ENCODE measurements around the gene SH3RF3.

Gene SH3RF3

GRCh38 chr2:109142416-109143210, 13.6 kb downstream of the SH3RF3 start:
- TF ChIP-seq, protein P1, sequence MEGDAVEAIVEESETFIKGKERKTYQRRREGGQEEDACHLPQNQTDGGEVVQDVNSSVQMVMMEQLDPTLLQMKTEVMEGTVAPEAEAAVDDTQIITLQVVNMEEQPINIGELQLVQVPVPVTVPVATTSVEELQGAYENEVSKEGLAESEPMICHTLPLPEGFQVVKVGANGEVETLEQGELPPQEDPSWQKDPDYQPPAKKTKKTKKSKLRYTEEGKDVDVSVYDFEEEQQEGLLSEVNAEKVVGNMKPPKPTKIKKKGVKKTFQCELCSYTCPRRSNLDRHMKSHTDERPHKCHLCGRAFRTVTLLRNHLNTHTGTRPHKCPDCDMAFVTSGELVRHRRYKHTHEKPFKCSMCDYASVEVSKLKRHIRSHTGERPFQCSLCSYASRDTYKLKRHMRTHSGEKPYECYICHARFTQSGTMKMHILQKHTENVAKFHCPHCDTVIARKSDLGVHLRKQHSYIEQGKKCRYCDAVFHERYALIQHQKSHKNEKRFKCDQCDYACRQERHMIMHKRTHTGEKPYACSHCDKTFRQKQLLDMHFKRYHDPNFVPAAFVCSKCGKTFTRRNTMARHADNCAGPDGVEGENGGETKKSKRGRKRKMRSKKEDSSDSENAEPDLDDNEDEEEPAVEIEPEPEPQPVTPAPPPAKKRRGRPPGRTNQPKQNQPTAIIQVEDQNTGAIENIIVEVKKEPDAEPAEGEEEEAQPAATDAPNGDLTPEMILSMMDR (IDR thresholded peaks at IDR 0.05; ENCODE audit: insufficient read depth, low read depth, low read length, missing control alignments), result no peak

DNA sequence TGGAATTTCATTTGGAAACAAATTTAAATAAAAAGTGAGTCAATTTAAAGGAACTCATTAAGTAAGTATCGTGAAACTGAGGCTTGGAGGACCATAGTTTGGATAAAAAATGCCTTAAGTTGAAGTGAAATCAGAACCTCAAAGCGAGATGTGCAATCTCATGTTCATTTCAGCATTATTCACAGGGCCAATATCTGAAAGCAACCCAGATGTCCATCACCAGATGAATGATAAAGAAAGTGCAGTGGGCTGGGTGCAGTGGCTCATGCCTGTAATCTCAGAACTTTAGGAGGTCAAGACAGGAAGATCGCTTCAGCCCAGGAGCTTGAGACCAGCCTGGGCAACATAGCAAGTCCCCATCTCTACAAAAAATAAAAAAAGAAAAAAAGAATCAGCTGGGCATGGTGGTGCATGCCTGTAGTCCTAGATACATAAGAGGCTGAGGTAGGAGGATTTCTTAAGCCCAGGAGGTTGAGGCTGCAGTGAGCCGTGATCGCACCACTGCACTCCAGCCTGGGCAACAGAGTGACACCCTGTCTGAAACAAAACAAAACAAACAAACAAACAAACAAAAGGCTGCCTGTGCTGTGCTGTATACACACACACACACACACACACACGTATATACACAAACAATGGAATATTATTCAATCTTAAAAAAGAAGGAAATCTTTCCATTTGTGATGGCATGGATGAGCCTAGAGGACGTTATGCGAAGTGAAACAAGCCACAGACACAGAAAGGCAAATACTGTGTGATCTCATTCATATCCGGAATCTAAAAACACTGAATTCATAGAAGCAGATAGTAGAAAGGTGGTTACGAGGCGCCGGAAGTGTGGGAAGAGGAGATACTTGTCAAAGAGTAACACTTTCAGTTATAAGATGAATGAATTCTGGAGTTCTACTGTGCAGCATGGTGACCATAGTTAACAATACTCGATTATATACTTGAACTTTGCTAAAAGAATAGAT, 14.5 kb downstream of the SH3RF3 start:
- TF ChIP-seq, protein P1 (IDR thresholded peaks at IDR 0.05; ENCODE audit: insufficient read depth, low read depth, low read length, missing control alignments), result no peak
- H3K4me3 ChIP-seq (ENCODE audit: low read depth, low read length), result no peak overlapping the region
- peak; percentile 86 for DNase-seq (ENCODE audit: low read depth)

More at GRCh38 chr2:109142416-109143210, 13.6 kb downstream of the SH3RF3 start:
- no peak for DNase-seq (ENCODE audit: low read depth)
- H3K4me3 ChIP-seq (ENCODE audit: low read depth, low read length), result no peak overlapping the region

DNA sequence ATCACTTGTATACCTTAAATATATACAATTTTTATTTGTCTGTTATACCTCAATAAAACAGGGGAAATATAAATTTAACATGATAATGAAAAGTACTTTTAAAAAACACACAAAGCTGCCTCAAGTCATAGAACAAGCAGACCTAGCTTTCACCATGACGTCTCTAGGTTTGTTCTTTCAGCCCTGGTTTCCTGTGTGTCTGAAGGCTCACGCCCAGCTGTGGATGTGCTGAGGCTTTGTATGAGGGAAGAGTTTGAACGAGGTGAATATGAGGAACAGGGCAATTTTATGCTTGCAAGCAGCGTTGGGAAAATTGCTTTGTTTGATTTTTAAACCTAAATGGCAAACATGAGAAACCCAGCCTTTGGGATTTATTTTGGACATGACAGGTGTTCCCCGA, 15.3 kb downstream of the SH3RF3 start:
- H3K4me3 ChIP-seq (ENCODE audit: low read depth, low read length), result no peak overlapping the region
- peak; percentile 55 for DNase-seq (ENCODE audit: low read depth)
- TF ChIP-seq, protein P1 (IDR thresholded peaks at IDR 0.05; ENCODE audit: insufficient read depth, low read depth, low read length, missing control alignments), result no peak

DNA sequence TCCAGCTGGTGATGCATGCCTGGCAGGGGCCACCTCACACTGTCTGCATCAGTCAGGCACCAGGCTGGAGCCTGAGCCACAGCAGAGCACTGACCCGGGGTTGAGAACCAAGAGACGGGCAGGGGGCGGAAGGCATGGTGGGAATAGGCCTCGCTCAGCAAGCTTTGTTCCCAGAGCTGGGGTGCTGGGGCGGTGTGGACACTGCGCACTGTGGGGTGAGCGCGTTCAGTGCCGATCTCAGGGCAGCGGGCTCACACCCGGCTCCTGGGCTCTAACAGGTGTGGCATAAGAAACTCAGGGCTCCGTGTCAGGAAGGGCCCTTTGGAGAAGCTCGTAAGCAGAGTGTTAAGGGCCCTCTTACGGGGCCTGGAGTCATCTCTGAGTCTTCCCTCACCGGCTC, 15.7 kb downstream of the SH3RF3 start:
- H3K4me3 ChIP-seq (ENCODE audit: low read depth, low read length), result no peak overlapping the region

DNA sequence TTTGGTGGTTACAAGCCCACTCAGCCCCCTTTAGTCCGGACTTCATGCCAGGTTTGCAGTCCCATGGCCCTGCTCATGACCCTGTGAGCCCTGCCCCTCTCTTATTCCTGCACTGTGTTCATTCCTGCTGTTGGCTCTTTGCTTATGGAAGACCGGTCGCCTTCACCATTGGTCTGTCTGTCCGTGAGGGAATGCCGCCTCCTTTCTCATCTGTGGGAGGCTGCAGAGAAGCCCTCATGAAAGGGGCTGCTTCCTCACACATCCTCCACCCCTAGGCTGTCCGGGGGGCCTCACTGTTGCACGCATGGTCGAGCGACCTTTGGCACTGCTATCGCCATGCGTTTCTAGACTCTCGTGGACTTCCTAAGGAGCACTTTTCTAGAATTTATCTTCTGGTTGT, 16.3 kb downstream of the SH3RF3 start:
- H3K4me3 ChIP-seq (ENCODE audit: low read depth, low read length), result no peak overlapping the region
- DNase-seq (ENCODE audit: low read depth), result no peak
- TF ChIP-seq, protein P1 (IDR thresholded peaks at IDR 0.05; ENCODE audit: insufficient read depth, low read depth, low read length, missing control alignments), result no peak

More for the DNA sequence above, 15.7 kb downstream of the SH3RF3 start:
- DNase-seq (ENCODE audit: low read depth), result no peak
- TF ChIP-seq, protein P1 (IDR thresholded peaks at IDR 0.05; ENCODE audit: insufficient read depth, low read depth, low read length, missing control alignments), result no peak

GRCh38 chr2:109147405-109147804, 18.4 kb downstream of the SH3RF3 start:
- TF ChIP-seq, protein P1 (IDR thresholded peaks at IDR 0.05; ENCODE audit: insufficient read depth, low read depth, low read length, missing control alignments), result no peak
- H3K4me3 ChIP-seq (ENCODE audit: low read depth, low read length), result no peak overlapping the region
- DNase-seq (ENCODE audit: low read depth), result no peak
